Nephron progenitor cell (in vitro differentiated cells): ENCODE measurements around the gene GARIN5A.
A peak's percentile ranks its signal among the peaks of the same experiment; 100 is the strongest.
"Not testable (repeated sequence)": the region's sequence is repeated elsewhere in the genome, so short reads cannot be mapped to it uniquely, and the experiment has no call there.

ENCODE experiments used
- DNase-seq: peaks from one replicate; pipeline ENCODE4 v3.0.0; 2021
- H3K27ac Mint-ChIP-seq: 2 replicates; pipeline ENCODE4 v1.8.0; 2021; ENCODE audit warnings: mild to moderate bottlenecking, moderate library complexity, mixed read lengths
- H3K27me3 Mint-ChIP-seq: 2 replicates; pipeline ENCODE4 v1.8.0; 2021; ENCODE audit warnings: mild to moderate bottlenecking, low read depth, mixed read lengths; ENCODE audit not compliant: poor library complexity
- H3K36me3 Mint-ChIP-seq: 2 replicates; pipeline ENCODE4 v1.8.0; 2021; ENCODE audit warnings: low read depth, mixed read lengths
- H3K4me1 Mint-ChIP-seq: 2 replicates; pipeline ENCODE4 v1.8.0; 2021; ENCODE audit warnings: mixed read lengths
- H3K4me3 Mint-ChIP-seq: 2 replicates; pipeline ENCODE4 v1.8.0; 2021; ENCODE audit warnings: mild to moderate bottlenecking, moderate library complexity, mixed read lengths
- H3K9me3 Mint-ChIP-seq: 2 replicates; pipeline ENCODE4 v1.8.0; 2021; ENCODE audit warnings: mild to moderate bottlenecking, moderate library complexity, mixed read lengths
- CTCF ChIP-seq: fragments of 200-600 bp; sonication (generic); IDR thresholded peaks from 2 replicates; pipeline ENCODE4 v1.5.0; 2021; ENCODE audit warnings: antibody characterized with exemption

GARIN5A gene

GRCh38 chr19:50475736-50476223, 868 bp downstream of the GARIN5A start:
- DNase-seq, result no peak
- Mint-ChIP-seq H3K9me3 (peaks cover 19% of the 10 kb centered on the region), H3K27me3 (peaks cover 15% of the 10 kb centered on the region), H3K36me3 (peaks cover 27% of the 10 kb centered on the region), H3K27ac (peak overlapping the region; percentile 75), H3K4me3 (peak overlapping the region; percentile 97), H3K4me1 (peaks cover 26% of the 10 kb centered on the region)
- TF ChIP-seq CTCF, result no peak

- Mint-ChIP-seq H3K27ac (peak overlapping the region; percentile 20), H3K27me3 (peaks cover 15% of the 10 kb centered on the region), H3K4me3 (peak overlapping the region; percentile 63), H3K9me3 (peaks cover 19% of the 10 kb centered on the region), H3K36me3 (peaks cover 27% of the 10 kb centered on the region), H3K4me1 (peaks cover 26% of the 10 kb centered on the region)
- DNase-seq, result no peak
- TF ChIP-seq CTCF, result no peak
Measured at GRCh38 chr19:50475101-50475568, 1.5 kb downstream of the GARIN5A start.

- Mint-ChIP-seq H3K27me3 (peaks cover 22% of the 10 kb centered on the region), H3K9me3 (peaks cover 19% of the 10 kb centered on the region), H3K4me1 (peaks cover 24% of the 10 kb centered on the region), H3K36me3 (peaks cover 19% of the 10 kb centered on the region)
- H3K27ac Mint-ChIP-seq, H3K4me3 Mint-ChIP-seq, DNase-seq: not testable (repeated sequence)
Measured at GRCh38 chr19:50473336-50473735, 3.3 kb downstream of the GARIN5A start.

GRCh38 chr19:50468818-50469217, 7.8 kb downstream of the GARIN5A start:
- Mint-ChIP-seq H3K36me3 (no peaks in the 10 kb centered on the region), H3K4me3 (no peak overlapping the region), H3K4me1 (peaks cover 19% of the 10 kb centered on the region), H3K27me3 (peaks cover 14% of the 10 kb centered on the region), H3K9me3 (no peaks in the 10 kb centered on the region), H3K27ac (no peak overlapping the region)
- no peak for TF ChIP-seq CTCF
- no peak for DNase-seq

- DNase-seq, result no peak
- H3K27me3 Mint-ChIP-seq, result peaks cover 8% of the 10 kb centered on the region
Measured at GRCh38 chr19:50467566-50467965, 9.1 kb downstream of the GARIN5A start.

GRCh38 chr19:50466706-50467039, 10.0 kb downstream of the GARIN5A start:
- H3K36me3 Mint-ChIP-seq, result no peaks in the 10 kb centered on the region

More at GRCh38 chr19:50467566-50467965, 9.1 kb downstream of the GARIN5A start:
- no peaks in the 10 kb centered on the region for H3K36me3 Mint-ChIP-seq
- H3K27ac Mint-ChIP-seq, result no peak overlapping the region
- H3K4me1 Mint-ChIP-seq, result peaks cover 19% of the 10 kb centered on the region
- H3K9me3 Mint-ChIP-seq, result no peaks in the 10 kb centered on the region
- no peak overlapping the region for H3K4me3 Mint-ChIP-seq
- TF ChIP-seq CTCF, result no peak

More at GRCh38 chr19:50466706-50467039, 10.0 kb downstream of the GARIN5A start:
- H3K9me3 Mint-ChIP-seq, result no peaks in the 10 kb centered on the region
- DNase-seq, result no peak
- H3K27me3 Mint-ChIP-seq, result peaks cover 8% of the 10 kb centered on the region
- no peak for TF ChIP-seq CTCF
- no peak overlapping the region for H3K4me3 Mint-ChIP-seq
- peak overlapping the region; percentile 32 for H3K27ac Mint-ChIP-seq
- H3K4me1 Mint-ChIP-seq, result peaks cover 19% of the 10 kb centered on the region
